NCI-H128 (cell line): ENCODE results near the gene ARSI.

Experiments used
- DNase-seq: peaks from one replicate; lab custom pipeline; 2025; ENCODE audit not compliant: unreplicated experiment; lab: John Stamatoyannopoulos, UW

ARSI gene

DNA sequence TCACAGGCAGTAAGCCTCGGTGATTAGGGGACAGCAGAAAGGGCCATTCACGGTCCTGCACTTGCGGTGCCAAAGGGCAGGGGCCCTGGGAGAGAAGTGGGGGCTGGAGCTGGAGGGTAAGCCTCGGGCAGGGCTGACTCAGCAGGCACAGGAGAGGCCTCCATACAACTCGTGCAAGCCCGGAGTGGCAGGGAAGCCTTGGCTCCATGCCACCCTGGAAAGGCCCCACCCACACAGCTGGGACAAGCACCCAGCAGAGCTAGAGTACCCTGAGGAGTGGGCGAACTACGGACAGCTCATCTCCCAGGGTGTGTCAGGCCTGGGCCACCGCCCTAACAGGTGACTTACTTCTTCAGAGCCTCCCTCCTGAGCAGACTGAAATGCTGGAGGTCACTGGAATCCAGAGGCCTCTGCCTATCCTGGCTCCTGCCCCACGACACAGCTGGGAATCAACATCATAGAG is 7.5 kb downstream of the ARSI start:
- no peak for DNase-seq

DNA sequence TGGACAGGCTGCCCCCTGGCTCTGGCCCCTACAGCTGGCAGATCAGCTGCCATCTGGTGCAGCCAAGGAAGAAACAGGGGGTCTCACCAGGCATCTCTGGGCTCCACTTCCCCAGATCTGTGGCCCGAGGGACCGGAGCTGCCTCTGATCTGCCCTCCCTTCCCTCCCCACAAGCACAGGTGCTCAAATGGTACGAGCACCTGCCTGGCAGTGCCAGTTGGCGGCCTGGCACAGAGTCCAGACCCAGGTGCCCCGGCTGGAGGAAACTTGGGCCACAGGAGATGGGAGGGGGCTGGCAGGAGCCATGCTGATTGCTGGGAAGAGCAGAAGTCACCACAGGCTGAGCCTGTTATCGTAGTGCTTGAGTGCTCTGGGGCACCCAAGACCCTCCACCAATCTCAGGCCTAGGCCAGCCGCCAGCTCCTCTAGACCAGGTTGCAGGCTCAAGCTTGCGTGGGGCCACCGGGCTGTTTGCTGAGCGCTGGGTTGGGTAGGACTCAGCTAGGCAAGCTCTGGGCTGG is 8.1 kb downstream of the ARSI start:
- no peak for DNase-seq

DNA sequence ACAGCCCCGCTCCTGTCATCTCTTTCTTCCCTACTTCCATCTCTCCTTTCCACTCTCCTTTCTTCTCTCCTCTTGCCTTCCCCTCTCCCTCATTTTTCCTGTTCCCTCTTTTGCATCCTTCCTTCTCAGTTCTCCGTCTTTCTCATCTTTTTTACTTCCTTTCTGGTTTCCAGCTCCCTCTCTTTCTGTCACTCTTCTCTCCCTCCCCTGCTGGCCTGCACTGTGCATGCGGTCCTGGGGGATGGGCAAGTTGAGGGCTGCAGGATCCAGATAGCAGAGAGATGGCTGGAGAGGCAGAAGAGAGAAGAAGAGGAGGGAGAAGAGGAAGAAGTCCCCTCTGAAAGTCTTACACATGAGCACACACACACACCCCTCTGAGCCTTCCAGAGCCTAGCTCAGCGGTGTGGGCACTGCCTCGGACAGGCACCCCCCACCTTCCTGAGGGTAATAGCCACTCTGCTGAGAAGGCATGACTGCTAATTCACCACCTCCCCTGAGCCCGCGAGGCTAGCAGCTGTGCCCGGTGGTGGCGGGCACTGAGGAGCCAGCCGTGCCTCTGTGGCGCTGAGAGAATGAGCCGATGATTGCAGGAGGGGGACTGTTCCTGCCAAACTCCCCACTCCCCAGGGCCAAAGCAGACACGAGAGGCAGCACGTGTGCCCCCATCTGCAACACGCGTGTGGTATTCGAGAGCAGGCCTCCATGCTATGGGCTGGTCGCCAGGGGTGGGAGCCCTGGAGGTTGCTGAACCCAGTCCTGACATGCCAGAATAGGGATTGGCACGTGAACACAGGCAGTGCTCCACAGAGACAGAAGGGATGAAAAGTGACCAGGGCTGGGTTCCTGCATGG is 9.4 kb downstream of the ARSI start:
- DNase-seq: no peak

DNA sequence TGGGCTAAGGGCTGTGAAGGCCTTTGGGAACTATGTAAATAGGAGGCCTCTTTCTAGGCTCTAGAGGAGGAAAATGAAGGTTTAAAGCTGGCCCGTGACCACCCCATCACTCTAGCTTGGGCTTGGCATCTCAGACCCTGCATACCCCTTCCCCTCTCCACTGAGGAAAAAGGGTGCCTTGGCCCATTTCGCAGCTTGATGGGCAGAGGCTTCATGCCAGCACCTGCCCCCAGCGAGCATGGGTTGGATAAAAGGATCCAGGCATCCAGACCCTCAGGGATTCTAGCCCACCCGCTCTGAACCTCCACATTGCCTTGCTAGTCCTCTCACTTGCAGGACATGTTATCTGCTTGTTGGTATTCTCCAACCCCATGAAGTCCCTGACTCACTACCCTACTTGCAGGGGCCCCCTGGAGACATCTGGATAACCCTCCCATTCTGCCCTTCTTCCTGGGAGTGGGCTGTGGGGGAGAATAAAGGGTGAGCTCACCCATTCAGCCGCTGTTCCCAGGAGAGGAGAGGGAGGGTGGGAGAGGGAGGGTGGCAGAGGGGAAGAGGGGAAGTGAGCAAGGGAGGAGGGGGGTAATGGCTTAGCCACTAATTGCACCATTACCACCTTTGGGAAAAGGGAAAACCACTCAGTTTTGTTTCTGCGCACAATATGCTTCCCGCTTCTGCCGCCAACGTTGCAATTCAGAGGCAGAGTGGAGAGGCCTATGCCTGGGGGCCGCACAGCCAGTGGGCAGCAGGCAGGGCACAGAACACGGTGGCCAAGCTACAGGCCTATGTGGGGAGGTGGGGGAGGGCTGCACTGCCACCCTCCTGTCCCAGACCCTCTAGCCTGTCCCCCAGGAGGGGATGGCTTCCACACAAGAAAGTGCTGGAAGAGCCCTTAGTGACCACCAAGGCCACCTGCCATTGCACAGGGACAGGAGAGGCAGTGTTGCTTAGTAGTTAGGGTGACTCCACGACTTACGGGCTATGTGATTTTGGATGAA is 11.0 kb downstream of the ARSI start:
- no peak for DNase-seq

DNA sequence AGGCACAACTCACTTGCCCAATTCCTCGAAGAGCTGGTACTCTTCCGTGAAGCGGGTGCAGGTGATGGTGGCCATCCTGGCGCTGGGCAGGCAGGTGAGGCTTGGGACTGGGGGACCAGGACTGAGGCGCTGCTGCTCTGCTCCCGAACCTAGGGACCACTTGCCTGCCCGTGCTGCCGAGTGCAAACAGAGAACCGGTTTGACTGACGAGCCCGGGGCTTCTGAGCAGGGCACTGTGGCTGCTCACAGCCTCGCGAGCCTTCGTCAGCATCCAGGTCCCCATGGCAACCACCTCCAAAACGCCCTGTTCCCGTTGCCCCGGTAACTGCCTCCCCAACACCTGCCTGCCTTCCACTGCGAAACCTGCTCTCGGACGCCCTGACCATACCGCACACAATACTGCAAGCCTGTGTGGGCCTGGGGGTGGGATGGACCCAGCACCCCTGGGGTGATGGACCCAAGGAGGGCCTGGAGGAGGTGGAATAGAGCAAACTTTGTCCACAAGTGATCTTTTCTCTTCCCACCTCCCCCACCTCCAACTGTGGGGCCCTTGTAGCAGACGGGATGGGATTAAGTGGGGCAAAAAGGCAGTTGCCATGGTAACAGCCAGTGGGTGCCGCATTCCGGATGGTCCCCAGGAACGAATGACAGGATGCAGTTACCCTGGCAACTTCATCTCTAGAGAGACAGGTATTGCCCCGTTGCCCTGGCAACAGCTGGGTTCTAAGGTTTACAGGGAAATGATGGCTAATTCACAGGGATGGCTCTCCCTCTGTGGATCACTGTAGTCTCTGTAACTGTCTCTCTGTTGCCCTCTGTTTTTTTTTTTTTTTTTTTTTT is 12.9 kb downstream of the ARSI start, which contains the start of gene CAMK2A:
Gene CAMK2A, minus strand, starts transcription at position 223 of the 840 bp plus-strand sequence. Its CDS starts 148 bp downstream, at position 75.
- peak; percentile 28 for DNase-seq

DNA sequence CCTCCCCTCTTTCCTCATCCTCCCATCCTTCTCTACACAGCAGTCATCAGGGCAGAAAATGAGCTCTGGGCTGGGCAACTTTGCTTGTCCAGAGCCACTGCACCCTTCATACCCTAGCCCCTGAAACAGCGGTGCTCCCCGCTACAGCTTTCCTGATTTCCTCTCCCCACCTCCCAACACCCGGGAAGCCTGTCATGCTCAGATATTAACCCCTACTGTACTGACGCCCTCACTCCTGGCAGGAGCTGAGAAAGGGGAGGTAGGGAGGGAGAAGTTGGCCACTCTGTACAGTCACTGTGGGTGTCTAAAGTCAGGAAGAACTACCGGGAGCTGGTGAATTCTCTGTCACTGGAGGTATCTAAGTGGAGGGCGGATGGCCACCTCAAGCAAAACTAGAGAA is 13.9 kb downstream of the ARSI start:
- no peak for DNase-seq

DNA sequence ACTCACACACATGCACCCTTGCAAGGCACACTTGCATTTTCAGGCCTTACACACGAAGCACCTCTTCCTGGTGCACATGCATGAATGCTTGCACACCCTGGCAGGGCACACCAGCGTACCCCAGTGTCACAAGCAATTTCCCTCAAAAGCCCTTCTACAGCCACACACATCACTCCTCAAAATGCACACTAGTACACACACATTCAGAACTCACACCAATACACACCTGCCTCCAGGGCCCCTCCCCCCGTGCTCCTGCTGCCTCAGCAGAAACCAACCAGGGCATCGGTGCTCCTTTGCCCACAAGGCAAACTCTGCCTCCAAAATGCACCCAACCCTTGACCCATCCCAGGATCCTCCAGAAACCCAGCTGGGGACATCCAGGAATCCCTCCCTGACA is 14.3 kb downstream of the ARSI start:
- DNase-seq: no peak

DNA sequence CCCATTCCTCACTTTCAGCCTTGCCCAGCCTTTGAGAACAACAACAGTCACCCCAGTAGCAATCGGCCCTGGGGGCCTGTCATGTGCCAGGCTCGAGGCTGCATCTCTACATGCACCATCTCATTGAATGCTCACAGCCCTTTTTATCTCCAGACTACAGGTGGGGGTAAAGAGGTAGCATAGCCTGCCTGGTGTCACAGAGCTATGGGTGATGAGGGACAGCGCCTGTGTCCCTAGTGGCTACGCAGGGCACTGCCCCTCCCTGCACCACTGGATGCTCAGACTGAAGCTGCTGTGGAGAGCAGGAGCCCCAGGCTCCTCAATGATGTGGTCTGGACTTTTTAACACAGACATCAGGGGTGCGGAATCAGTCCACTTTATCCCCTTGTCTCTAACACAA is 15.9 kb downstream of the ARSI start:
- no peak for DNase-seq

DNA sequence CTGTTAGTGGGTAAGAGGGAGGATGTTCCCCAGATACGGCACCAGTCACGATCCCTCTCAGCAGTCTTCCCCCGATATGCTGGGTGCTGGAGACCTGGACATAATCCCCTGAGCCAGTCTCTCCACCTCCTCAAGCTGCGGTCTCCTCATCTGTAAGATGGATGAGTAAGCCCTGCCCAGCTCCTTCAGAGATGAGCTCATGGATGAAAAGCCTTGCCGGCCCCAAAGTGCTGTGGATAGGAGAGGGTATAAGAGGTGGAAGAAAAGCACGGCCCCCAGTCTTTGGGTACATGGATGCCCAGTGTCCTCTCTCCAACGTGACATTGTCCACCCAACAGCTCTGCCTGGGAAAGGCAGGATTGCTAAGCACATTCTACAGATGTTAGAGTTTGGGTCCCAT is 17.6 kb downstream of the ARSI start:
- no peak for DNase-seq

DNA sequence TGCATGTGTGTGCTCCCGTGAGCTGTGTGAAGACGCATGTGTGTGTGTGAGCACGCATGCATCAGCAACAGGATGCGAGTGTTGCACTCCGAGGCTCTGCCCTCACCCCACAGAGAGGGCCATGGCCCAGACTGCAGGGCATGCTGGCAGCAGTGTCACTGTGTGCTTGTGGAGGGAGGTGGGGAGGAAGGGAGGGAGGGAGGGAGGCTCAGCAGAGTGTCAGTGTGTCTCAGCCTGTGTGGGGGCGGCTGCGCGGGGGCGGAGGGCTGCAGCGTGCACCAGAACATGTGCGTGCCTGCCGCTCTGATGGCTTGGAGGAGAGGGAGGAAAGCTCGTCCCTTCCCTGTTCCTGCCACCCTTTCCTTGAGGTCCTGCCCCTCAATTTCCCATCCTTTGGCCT is 18.4 kb downstream of the ARSI start:
- DNase-seq: no peak

DNA sequence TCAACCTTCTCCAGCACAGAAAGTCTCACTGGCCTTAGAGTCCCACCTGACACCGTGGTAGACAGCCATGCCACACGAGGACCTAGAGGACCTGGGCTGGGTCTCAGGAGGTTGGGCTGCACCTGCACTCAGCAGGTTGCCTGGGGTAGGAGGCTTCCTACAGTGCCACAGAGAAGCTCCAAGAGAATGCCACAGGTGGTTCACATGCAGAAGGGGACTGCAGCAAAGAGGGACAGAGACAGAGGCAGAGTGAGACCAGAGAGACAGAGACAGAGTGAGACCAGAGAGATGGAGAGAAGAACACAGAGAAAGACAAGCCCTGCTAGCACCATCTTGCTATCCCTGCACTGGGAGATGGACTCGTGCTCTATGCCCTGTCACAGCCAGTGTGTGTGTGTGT is 18.8 kb downstream of the ARSI start:
- DNase-seq: no peak

DNA sequence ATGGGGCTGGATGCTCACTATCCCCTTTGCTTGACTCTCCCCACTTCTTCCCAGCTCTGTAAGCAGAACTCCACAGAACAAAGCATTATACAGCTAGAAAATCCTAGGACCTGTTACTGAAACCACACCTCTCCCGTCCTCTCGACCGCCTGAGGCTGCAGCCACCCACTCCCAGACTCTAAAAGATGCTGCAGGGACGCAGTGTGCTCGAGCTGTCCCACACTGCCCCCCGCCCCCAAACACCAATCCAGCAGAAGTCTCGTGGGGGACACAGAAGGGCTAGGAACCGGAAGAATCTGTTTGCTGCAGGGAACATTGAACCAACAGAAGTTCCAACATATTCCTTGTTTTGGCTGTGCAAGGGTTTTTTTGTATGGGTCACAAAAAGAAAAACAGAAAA is 20.7 kb downstream of the ARSI start:
- DNase-seq: no peak

DNA sequence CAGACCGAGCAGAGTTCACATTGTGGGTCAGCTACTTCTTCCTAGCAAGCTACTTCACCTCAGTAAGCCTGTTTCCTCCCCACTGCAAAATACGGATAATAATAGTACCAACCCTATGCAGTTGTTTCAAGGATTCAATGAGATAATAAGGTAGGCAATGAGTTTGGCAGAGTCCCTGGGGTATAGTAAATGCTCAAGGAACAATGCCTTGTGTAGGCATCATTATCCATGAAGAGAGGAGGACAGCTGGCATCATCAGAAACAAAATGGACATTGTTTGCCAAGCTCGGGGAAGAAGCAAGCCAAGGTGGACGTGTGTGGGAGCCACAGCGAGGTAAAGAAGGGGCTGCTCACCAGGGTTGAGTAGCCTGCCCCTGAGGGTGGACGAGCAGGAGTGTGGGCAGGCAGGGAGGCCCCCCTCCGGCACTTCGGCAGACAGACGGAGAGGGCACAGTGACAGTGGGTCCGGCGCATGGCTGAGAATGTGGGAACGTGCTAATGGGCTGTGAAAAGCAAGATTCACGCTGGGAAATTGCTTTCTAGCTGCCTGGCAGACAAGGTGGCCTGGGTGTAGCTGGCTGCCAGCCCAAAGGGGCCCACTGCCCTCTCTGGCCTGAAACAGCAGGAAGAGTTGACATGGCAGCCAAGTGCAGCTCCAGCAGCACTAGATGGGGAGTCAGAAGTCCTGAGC is 23.2 kb downstream of the ARSI start:
- DNase-seq: no peak

DNA sequence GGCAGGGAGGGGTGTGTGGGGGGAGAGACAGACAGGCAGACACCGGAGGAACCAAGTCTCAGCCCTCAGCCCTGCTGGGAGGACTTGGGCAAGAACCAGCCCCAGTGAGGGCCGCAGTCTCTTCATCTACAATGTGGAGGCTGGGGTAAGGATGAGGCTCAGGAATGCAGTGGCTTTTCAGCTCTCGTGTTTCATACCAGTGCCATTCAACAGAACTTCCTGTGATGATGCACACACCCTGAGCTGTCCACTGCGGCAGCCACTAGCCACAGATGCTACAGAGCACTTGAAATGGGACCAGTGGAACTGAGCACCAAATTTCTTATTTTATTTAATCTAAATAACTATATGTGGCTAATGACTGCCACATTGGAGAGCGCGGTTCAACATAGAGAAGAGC is 23.8 kb downstream of the ARSI start:
- DNase-seq: no peak

DNA sequence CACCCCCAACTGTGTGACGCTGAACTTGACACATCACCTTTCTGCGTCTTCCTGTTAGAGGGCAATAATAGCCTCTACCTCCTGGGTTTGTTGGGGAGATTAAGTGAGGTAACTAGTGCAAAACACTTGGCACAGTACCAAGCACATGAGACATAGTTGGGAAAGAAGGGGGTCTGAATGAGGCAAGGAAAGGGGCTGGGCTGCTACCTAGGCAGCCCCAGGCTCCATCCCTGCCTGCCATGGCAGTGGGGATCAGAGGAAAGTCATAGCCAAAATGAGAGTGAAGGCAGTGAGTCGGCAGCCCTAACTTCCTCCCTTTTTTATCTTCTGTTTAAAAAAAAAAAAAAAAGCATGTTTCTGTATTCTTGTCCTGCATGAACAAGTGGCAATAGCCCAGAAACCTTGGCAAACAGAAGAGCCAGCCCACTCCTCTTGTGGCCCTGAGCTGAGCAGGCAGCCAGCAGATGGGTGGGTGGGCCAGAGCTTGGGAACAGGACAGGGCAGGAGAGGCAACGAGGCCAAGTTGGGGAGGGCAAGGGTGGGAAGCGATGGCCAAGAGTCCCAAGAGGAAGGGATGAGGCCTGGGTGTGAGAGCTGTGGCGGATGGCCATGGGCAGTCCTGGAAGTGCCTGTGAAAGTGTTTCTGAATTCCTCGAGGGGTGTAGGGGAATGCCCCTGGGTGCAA is 24.5 kb downstream of the ARSI start:
- DNase-seq: no peak

DNA sequence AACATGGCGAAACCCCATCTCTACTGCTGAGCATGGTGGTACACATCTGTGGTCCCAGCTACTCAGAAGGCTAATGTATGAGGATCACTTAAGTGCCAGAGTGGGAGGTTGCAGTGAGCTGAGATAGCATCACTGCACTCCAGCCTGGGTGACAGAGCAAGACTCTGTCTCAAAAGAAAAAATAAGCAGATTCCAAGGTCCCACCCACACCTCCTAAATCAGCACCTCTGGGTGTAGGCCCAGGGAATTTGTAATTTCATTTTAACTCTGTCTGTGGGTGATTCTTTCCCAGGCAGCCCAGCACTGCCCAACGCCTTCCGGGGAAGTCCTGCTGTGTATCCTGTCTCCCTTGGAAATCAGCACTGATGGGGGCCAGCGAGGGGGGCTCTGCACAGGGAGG is 25.7 kb downstream of the ARSI start:
- DNase-seq: no peak

DNA sequence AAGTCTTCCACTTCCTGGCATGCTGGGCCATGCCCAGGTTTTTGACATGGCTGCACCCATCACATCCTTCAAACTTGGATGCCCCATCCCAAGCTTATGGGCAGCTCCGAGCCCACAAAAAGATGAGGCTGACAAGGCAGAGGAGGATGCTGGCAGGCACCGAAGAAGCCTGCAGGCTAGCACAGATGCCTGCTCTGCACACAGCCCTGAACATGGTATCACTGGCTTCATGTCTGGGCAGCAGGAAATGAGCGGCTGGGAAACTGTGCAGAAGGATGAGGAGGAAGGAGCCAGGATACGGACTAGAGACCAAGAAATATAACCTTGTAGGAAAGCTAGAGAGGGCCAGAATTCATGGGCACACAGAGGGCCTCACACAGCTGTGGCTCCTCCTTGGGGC is 27.9 kb downstream of the ARSI start:
- DNase-seq: no peak

DNA sequence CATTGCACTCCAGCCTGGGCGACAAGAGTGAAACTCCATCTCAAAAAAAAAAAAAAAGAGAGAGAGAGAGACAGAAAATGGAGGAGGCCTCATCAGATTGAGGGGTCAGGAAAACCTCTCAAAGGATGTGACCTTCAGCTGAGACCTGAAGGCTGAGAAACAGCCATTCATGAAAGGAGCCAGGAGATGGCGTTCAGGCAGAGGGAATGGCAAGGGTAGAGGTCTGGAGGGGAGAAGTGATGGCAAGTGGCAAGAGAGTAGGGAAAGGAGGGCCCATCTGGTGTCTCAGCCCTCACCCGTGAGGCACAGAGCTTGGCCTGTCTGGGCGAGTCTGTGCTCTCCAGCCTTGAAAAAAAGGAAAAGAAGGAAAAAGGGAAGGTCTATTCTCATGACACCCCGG is 30.2 kb downstream of the ARSI start:
- no peak for DNase-seq

DNA sequence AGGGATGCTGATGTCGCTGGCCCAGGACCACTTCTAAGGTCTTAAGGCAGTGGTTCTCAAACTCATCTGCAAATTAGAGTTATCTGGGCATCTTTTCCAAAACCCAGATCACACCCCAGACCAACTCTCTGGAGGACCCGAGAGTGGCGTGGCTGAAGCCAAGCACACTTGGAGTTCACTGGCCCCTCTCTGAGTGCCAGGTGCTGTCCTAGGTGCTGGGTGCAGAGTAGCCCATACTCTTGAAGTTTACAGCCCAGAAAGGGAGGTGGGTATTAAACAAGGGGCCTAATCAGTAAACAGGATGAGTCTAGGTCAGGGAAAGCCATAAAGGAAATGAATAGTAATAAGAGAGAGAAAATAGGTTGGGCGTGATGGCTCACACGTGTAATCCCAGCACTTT is 30.8 kb downstream of the ARSI start:
- no peak for DNase-seq

DNA sequence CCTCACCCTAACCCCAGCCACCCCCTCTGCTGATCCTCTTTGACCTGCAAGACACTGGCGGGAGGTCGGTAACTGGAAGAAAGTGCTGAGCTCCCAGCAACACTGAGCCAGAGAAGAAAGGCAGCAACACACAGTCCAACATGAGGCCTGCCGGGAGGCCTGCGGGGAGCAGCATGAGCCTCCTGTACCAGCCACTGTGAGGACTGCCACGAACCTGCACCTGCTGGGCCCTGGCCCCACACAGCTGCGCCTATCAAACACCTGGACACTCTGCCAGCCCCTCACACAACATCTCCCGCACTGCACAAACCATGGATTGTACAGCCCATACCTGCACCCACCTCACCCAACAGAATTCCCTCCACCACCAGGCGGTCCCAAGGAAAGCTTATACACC is 31.4 kb downstream of the ARSI start:
- no peak for DNase-seq
